HepG2 (cell line): ENCODE data around the gene MRPL28. TPM values are rescaled to one million over a fixed set of nuclear protein-coding genes. Genes with fewer than 3 reads are reported as not detected.
A peak's percentile ranks its signal among the peaks of the same experiment; 100 is the strongest.

Source experiments
- ATF7 ChIP-seq, 2 experiments: fragments of 450-650 bp in 1 of 2; sonication (generic) in 1 of 2; formaldehyde crosslinking in 1 of 2; IDR thresholded peaks; 2 replicates each; pipeline versions ENCODE4 v1.4.0 to v1.6.1; 2016 to 2020; ENCODE audit warnings: antibody characterized with exemption in 1 of 2, mild to moderate bottlenecking in 1 of 2, missing genetic modification reagents in 1 of 2
- BRD4 ChIP-seq: sonication (generic); formaldehyde crosslinking; IDR thresholded peaks from 2 replicates; pipeline ENCODE4 v1.4.0; 2020; ENCODE audit warnings: missing genetic modification reagents
- CBX5 ChIP-seq: sonication (generic); formaldehyde crosslinking; IDR thresholded peaks from 2 replicates; pipeline ENCODE4 v1.4.0; 2020; ENCODE audit warnings: missing genetic modification reagents, borderline replicate concordance
- DDIT3 ChIP-seq: sonication (generic); formaldehyde crosslinking; IDR thresholded peaks from 2 replicates; pipeline ENCODE4 v1.4.0; 2020; ENCODE audit warnings: mild to moderate bottlenecking, missing genetic modification reagents
- FOSL2 ChIP-seq: sonication (generic); formaldehyde crosslinking; IDR thresholded peaks from 2 replicates; pipeline ENCODE4 v1.4.0; 2020; ENCODE audit warnings: missing genetic modification reagents
- HBP1 ChIP-seq: IDR thresholded peaks from 2 replicates; pipeline ENCODE4 v1.6.1; 2016; ENCODE audit warnings: low read depth, control low read depth
- HMG20B ChIP-seq: conservative IDR thresholded peaks from 2 replicates; pipeline ENCODE4 v1.6.1; 2016; ENCODE audit warnings: missing genetic modification reagents, missing compliant biosample characterization
- HOXA3 ChIP-seq: sonication (generic); formaldehyde crosslinking; IDR thresholded peaks from 2 replicates; pipeline ENCODE4 v1.5.0; 2020; ENCODE audit warnings: missing genetic modification reagents
- MED1 ChIP-seq: sonication (generic); formaldehyde crosslinking; IDR thresholded peaks from 2 replicates; pipeline ENCODE4 v1.4.0; 2020; ENCODE audit warnings: missing genetic modification reagents
- MED13 ChIP-seq: sonication (generic); formaldehyde crosslinking; IDR thresholded peaks from 2 replicates; pipeline ENCODE4 v1.5.0; 2020; ENCODE audit warnings: missing genetic modification reagents
- NFYC ChIP-seq: IDR thresholded peaks from 2 replicates; pipeline ENCODE4 v1.6.1; 2016; ENCODE audit warnings: missing genetic modification reagents, missing compliant biosample characterization
- PRMT3 ChIP-seq: sonication (generic); formaldehyde crosslinking; IDR thresholded peaks from 2 replicates; pipeline ENCODE4 v1.8.1; 2022; ENCODE audit warnings: low read depth, mild to moderate bottlenecking, moderate library complexity, missing genetic modification reagents, borderline replicate concordance
- SALL2 ChIP-seq: sonication (generic); formaldehyde crosslinking; IDR thresholded peaks from 2 replicates; pipeline ENCODE4 v1.8.1; 2023; ENCODE audit warnings: mild to moderate bottlenecking, missing genetic modification reagents, inconsistent platforms
- SRY ChIP-seq: sonication (generic); formaldehyde crosslinking; IDR thresholded peaks from 2 replicates; pipeline ENCODE4 v1.8.0; 2022; ENCODE audit warnings: mild to moderate bottlenecking, missing genetic modification reagents
- TFDP1 ChIP-seq: IDR thresholded peaks from 2 replicates; pipeline ENCODE4 v1.6.1; 2016; ENCODE audit warnings: missing compliant biosample characterization, missing genetic modification reagents, borderline replicate concordance
- TFE3 ChIP-seq: IDR thresholded peaks from 2 replicates; pipeline ENCODE4 v1.6.1; 2016
- U2AF1 ChIP-seq: fragments of 200-400 bp; formaldehyde crosslinking; optimal IDR thresholded peaks from 2 replicates; pipeline ENCODE3; 2017; ENCODE audit warnings: mild to moderate bottlenecking, low read depth, low read length
- WIZ ChIP-seq: sonication (generic); formaldehyde crosslinking; IDR thresholded peaks from 2 replicates; pipeline ENCODE4 v1.5.1; 2020; ENCODE audit warnings: mild to moderate bottlenecking, missing genetic modification reagents
- ZNF18 ChIP-seq: sonication (generic); formaldehyde crosslinking; IDR thresholded peaks from 2 replicates; pipeline ENCODE4 v1.8.0; 2022; ENCODE audit warnings: mild to moderate bottlenecking, missing genetic modification reagents; ENCODE audit not compliant: insufficient replicate concordance
- ZNF251 ChIP-seq: sonication (generic); formaldehyde crosslinking; IDR thresholded peaks from 2 replicates; pipeline ENCODE4 v1.9.0; 2021; ENCODE audit warnings: mild to moderate bottlenecking, missing genetic modification reagents
- ZNF263 ChIP-seq: sonication (generic); formaldehyde crosslinking; IDR thresholded peaks from 2 replicates; pipeline ENCODE4 v1.4.0; 2020; ENCODE audit warnings: missing genetic modification reagents
- ZNF547 ChIP-seq: sonication (generic); formaldehyde crosslinking; IDR thresholded peaks from 2 replicates; pipeline ENCODE4 v1.5.1; 2020; ENCODE audit warnings: mild to moderate bottlenecking, missing genetic modification reagents
- ZNF780A ChIP-seq: sonication (generic); formaldehyde crosslinking; IDR thresholded peaks from 2 replicates; pipeline ENCODE4 v1.8.0; 2022; ENCODE audit warnings: mild to moderate bottlenecking, missing genetic modification reagents, moderate library complexity
- ZNF841 ChIP-seq: sonication (generic); formaldehyde crosslinking; IDR thresholded peaks from 2 replicates; pipeline ENCODE4 v1.8.1; 2023; ENCODE audit warnings: missing genetic modification reagents, borderline replicate concordance
- ZSCAN30 ChIP-seq: sonication (generic); formaldehyde crosslinking; IDR thresholded peaks from 2 replicates; pipeline ENCODE4 v1.5.0; 2020; ENCODE audit warnings: mild to moderate bottlenecking, missing genetic modification reagents
- polyA plus RNA-seq, 8 experiments: library from polyadenylated mRNA; depleted of rRNA in 3 of 8; stranded (reverse) in 7 of 8; unstranded in 1 of 8; fragments of >200 nt; fragmentation: Illumina TruSeq in 4 of 8; extraction: Trizol in 4 of 8; gene quantifications; 2 replicates each; pipeline versions ENCODE4 v1.2.1 to v1.2.3, GENCODE V29; 2011 to 2016; ENCODE audit warnings: low read depth in 4 of 8, missing spikeins in 1 of 8, mixed read lengths in 1 of 8; ENCODE audit not compliant: insufficient read depth in 1 of 8
- total RNA-seq, 5 experiments: library from RNA; depleted of rRNA; stranded (reverse); fragments of >200 nt; fragmentation: Illumina TruSeq; extraction: Trizol; gene quantifications; 2 replicates each; pipeline ENCODE4 v1.2.3, GENCODE V29; 2016; ENCODE audit warnings: low read depth in 1 of 5

MRPL28 gene
- total and polyA plus RNA-seq, 2 of the 13 experiments (the other 11 are each of a cell fraction or from before 2014, with no cell fraction given): 114 to 135 TPM

GRCh38 chr16:361872-362701, 8.3 kb downstream of the MRPL28 start (continued):
- no peak for TF ChIP-seq MED13 (CRISPR knock-in tag)
- TF ChIP-seq ZSCAN30 (CRISPR knock-in tag): no peak
- TF ChIP-seq ZNF547 (CRISPR knock-in tag): peak; percentile 86; the same call in 1 of the 2 replicates
- TF ChIP-seq ATF7 (IDR thresholded peaks at IDR 0.05): no peak
- TF ChIP-seq ATF7 (CRISPR knock-in tag; IDR thresholded peaks at IDR 0.05): no peak
- no peak for TF ChIP-seq HMG20B (CRISPR knock-in tag)
- TF ChIP-seq HOXA3 (CRISPR knock-in tag): peak; percentile 80
- peak; percentile 61 for TF ChIP-seq ZNF18 (CRISPR knock-in tag)
- no peak for TF ChIP-seq HBP1 (CRISPR knock-in tag)
- no peak; the same call in 1 of the 2 replicates for TF ChIP-seq BRD4
- TF ChIP-seq TFE3 (CRISPR knock-in tag): peak; percentile 63; the same call in 1 of the 2 replicates
- peak; percentile 38; the same call in 1 of the 2 replicates for TF ChIP-seq ZNF263 (CRISPR knock-in tag)
- TF ChIP-seq PRMT3 (CRISPR knock-in tag): no peak
- TF ChIP-seq SRY (CRISPR knock-in tag): peak; percentile 56; the same call in 1 of the 2 replicates
- no peak; the same call in 1 of the 2 replicates for TF ChIP-seq ZNF251 (CRISPR knock-in tag)
- no peak; the same call in 1 of the 2 replicates for TF ChIP-seq NFYC (CRISPR knock-in tag)
- TF ChIP-seq WIZ: 0 out of 2 replicates have a peak, but pooled peaks have one; percentile 1
- no peak for TF ChIP-seq ZNF841 (CRISPR knock-in tag)
- no peak for TF ChIP-seq U2AF1
- no peak for TF ChIP-seq DDIT3 (CRISPR knock-in tag)
- TF ChIP-seq MED1 (CRISPR knock-in tag): peak; percentile 93
- no peak for TF ChIP-seq SALL2 (CRISPR knock-in tag)
- peak; percentile 44; the same call in 1 of the 2 replicates for TF ChIP-seq FOSL2 (CRISPR knock-in tag)
- TF ChIP-seq TFDP1 (CRISPR knock-in tag): peak; percentile 35; the same call in 1 of the 2 replicates
- TF ChIP-seq CBX5 (CRISPR knock-in tag): peak; percentile 70
- TF ChIP-seq ZNF780A (CRISPR knock-in tag): no peak
